GM12878 (cell line): ENCODE data around the gene EFNA1. TPM values are rescaled to one million over a fixed set of nuclear protein-coding genes. Genes with fewer than 3 reads are reported as not detected.

Experiments used
- CREB1 ChIP-seq: IDR thresholded peaks from 2 replicates; pipeline ENCODE4 v1.6.1; 2012; ENCODE audit warnings: low read depth, mild to moderate bottlenecking, inconsistent platforms
- CREM ChIP-seq: IDR thresholded peaks from 2 replicates; pipeline ENCODE4 v1.6.1; 2014; ENCODE audit warnings: antibody characterized with exemption, low read depth
- CTCF ChIP-seq, 3 experiments: IDR thresholded peaks in 2 of 3; conservative IDR thresholded peaks in 1 of 3; 2 replicates each; pipeline ENCODE4 v1.5.1; 2011; ENCODE audit warnings: low read depth in 3 of 3, low read length in 3 of 3, mild to moderate bottlenecking in 3 of 3, control low read depth in 2 of 3, moderate library complexity in 2 of 3, inconsistent platforms in 1 of 3, mixed read lengths in 1 of 3; ENCODE audit not compliant: control insufficient read depth in 2 of 3, insufficient read depth in 1 of 3; ENCODE audit errors: extremely low read depth in 1 of 3
- CUX1 ChIP-seq: IDR thresholded peaks from 2 replicates; pipeline ENCODE4 v1.6.1; 2012; ENCODE audit warnings: improper control_type of control experiment, low read depth, low read length; ENCODE audit not compliant: insufficient replicate concordance
- ELK1 ChIP-seq: IDR thresholded peaks from 2 replicates; pipeline ENCODE4 v1.6.1; 2012; ENCODE audit warnings: low read depth, low read length, improper control_type of control experiment
- ESRRA ChIP-seq: IDR thresholded peaks from 2 replicates; pipeline ENCODE4 v1.6.1; 2012; ENCODE audit warnings: mild to moderate bottlenecking, low read length, improper control_type of control experiment
- IRF4 ChIP-seq: IDR thresholded peaks from 2 replicates; pipeline ENCODE4 v1.6.1; 2011; ENCODE audit warnings: low read depth, low read length
- KLF5 ChIP-seq: fragments of 450-650 bp; IDR thresholded peaks from 2 replicates; pipeline ENCODE4 v1.6.1; 2014; ENCODE audit warnings: mild to moderate bottlenecking; ENCODE audit not compliant: partially characterized antibody
- NFIC ChIP-seq: IDR thresholded peaks from 2 replicates; pipeline ENCODE4 v1.6.1; 2012; ENCODE audit warnings: low read depth, mild to moderate bottlenecking, inconsistent platforms, low read length, moderate library complexity
- NFYB ChIP-seq: IDR thresholded peaks from 2 replicates; pipeline ENCODE4 v1.6.1; 2011; ENCODE audit warnings: low read depth, mild to moderate bottlenecking, low read length, improper control_type of control experiment, moderate library complexity; ENCODE audit not compliant: insufficient read depth
- PBX3 ChIP-seq: IDR thresholded peaks from 2 replicates; pipeline ENCODE4 v1.6.1; 2011; ENCODE audit warnings: mild to moderate bottlenecking, low read depth, low read length, moderate library complexity; ENCODE audit not compliant: insufficient replicate concordance
- PML ChIP-seq: IDR thresholded peaks from 2 replicates; pipeline ENCODE4 v1.6.1; 2012; ENCODE audit warnings: low read length, inconsistent platforms
- POLR2A ChIP-seq: IDR thresholded peaks from 2 replicates; pipeline ENCODE4 v1.6.1; 2011; ENCODE audit warnings: low read depth, mild to moderate bottlenecking, low read length
- SPI1 ChIP-seq: IDR thresholded peaks from 2 replicates; pipeline ENCODE4 v1.6.1; 2011; ENCODE audit warnings: low read depth, mild to moderate bottlenecking, low read length, moderate library complexity, borderline replicate concordance; ENCODE audit not compliant: insufficient read depth
- ZBTB4 ChIP-seq: fragments of 450-650 bp; formaldehyde crosslinking; IDR thresholded peaks from 2 replicates; pipeline ENCODE4 v1.4.0; 2022; ENCODE audit warnings: mild to moderate bottlenecking, moderate library complexity
- ZZZ3 ChIP-seq: IDR thresholded peaks from 2 replicates; pipeline ENCODE4 v1.6.1; 2011; ENCODE audit warnings: low read depth; ENCODE audit not compliant: control insufficient read depth, insufficient read length
- polyA plus RNA-seq, 11 experiments: library from polyadenylated mRNA; depleted of rRNA in 4 of 11; unstranded in 6 of 11; stranded (reverse) in 5 of 11; fragments of >200 nt; fragmentation: Nextera tagmentation in 4 of 11; fragmentation: Illumina TruSeq in 1 of 11; extraction: Ambion mirVana in 4 of 11; extraction: Trizol in 1 of 11; gene quantifications; 1 replicate in 1 of 11; 2 replicates in 10 of 11; pipeline versions ENCODE4 v1.2.1 to v1.2.3, GENCODE V29; 2011 to 2016; ENCODE audit warnings: inconsistent platforms in 2 of 11, missing spikeins in 2 of 11, low read depth in 1 of 11
- total RNA-seq, 4 experiments: library from RNA; depleted of rRNA in 3 of 4; stranded (reverse); fragments of >200 nt in 3 of 4; fragmentation: Illumina TruSeq in 1 of 4; extraction: Trizol in 1 of 4; gene quantifications; 2 replicates each; pipeline versions ENCODE4 v1.2.1 to v1.2.3, GENCODE V29; 2013 to 2021

The EFNA1 gene
- total and polyA plus RNA-seq, 10 of the 15 experiments (the other 5 are each of a cell fraction or from before 2014, with no cell fraction given), result 0.13 to 7.5 (median 0.28) TPM; not detected in 5

GRCh38 chr1:155172732-155173477 lies 45.2 kb downstream of the EFNA1 start, which contains the start of gene KRTCAP2 (continued):
- TF ChIP-seq ZBTB4 (CRISPR knock-in tag) (no peak), ESRRA (0 out of 2 replicates have a peak, but pooled peaks have one; percentile 48), KLF5 (no peak), ZZZ3 (no peak), CREM (peak; percentile 74), CTCF (IDR thresholded peaks at IDR 0.05 in 2 of 3, conservative IDR thresholded peaks at IDR 0.05 in 1 of 3; ENCODE audit: control insufficient read depth in 2 of 3, extremely low read depth in 1 of 3, insufficient read depth in 1 of 3, low read depth in 3 of 3, low read length in 3 of 3) (peak; percentile 96 to 99 (median 99); a peak in 5 of 6 replicates), PML (peak; percentile 74; the same call in 1 of the 2 replicates), CREB1 (peak; percentile 90), CUX1 (no peak), PBX3 (peak; percentile 15), NFIC (no peak), ELK1 (0 out of 2 replicates have a peak, but pooled peaks have one; percentile 28), NFYB (no peak), IRF4 (peak; percentile 60; the same call in 1 of the 2 replicates), SPI1 (peak; percentile 28; the same call in 1 of the 2 replicates), POLR2A (peak; percentile 86)
